ENCODE results near the gene CACNA2D1. TPM values are rescaled to one million over a fixed set of nuclear protein-coding genes. Genes with fewer than 3 reads are reported as not detected.

Gene CACNA2D1
- polyA plus RNA-seq, 1 experiment: 6.0 TPM

DNA sequence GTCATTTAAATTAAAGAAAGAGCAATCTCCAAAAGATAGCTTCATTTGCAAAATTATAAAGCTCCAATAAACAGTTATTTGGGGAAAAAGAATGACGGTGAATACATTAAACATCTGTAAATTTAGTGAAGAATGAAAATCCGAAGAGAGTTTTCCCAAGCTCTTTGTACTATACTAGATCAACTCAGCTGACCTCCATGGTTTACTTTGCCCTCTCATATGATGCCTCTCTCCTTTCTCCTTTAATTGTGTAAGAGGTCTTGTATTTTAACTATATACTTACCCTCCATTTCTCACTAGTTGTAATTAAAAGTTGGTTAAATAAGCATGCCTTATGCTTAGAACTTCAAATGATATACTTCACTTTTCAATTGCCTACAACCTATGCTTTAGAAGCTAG is 125.8 kb downstream of the CACNA2D1 start:
- H3K36me3 ChIP-seq (ENCODE audit: control insufficient read depth, insufficient read depth, low read length): no peaks in the 10 kb centered on the region
- no peak overlapping the region for H3K4me3 ChIP-seq (ENCODE audit: low read depth, low read length)
- TF ChIP-seq, protein P1, sequence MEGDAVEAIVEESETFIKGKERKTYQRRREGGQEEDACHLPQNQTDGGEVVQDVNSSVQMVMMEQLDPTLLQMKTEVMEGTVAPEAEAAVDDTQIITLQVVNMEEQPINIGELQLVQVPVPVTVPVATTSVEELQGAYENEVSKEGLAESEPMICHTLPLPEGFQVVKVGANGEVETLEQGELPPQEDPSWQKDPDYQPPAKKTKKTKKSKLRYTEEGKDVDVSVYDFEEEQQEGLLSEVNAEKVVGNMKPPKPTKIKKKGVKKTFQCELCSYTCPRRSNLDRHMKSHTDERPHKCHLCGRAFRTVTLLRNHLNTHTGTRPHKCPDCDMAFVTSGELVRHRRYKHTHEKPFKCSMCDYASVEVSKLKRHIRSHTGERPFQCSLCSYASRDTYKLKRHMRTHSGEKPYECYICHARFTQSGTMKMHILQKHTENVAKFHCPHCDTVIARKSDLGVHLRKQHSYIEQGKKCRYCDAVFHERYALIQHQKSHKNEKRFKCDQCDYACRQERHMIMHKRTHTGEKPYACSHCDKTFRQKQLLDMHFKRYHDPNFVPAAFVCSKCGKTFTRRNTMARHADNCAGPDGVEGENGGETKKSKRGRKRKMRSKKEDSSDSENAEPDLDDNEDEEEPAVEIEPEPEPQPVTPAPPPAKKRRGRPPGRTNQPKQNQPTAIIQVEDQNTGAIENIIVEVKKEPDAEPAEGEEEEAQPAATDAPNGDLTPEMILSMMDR (IDR thresholded peaks at IDR 0.05; ENCODE audit: insufficient read depth, low read depth, low read length): no peak
- DNase-seq (ENCODE audit: low read depth): no peak
- H3K27me3 ChIP-seq (ENCODE audit: control insufficient read depth, insufficient read depth, low read length): no peaks in the 10 kb centered on the region
- CTCF ChIA-PET: interaction anchor here (0.7 to 1.9 kb wide), 4 partner anchors 10 to 92 kb away, joined by 3 to 5 read pairs (median 3); no protein-coding TSS in a partner anchor
- POLR2A ChIA-PET: no interaction called here

GRCh38 chr7:82317257-82317721 is 126.3 kb downstream of the CACNA2D1 start:
- no peaks in the 10 kb centered on the region for H3K27me3 ChIP-seq (ENCODE audit: control insufficient read depth, insufficient read depth, low read length)
- CTCF ChIA-PET: interaction anchor here (1.0 to 1.9 kb wide), 4 partner anchors 10 to 58 kb away, joined by 3 to 5 read pairs (median 3); no protein-coding TSS in a partner anchor
- DNase-seq (ENCODE audit: low read depth): no peak
- POLR2A ChIA-PET: no interaction called here
- no peak overlapping the region for H3K4me3 ChIP-seq (ENCODE audit: low read depth, low read length)
- TF ChIP-seq, protein P1 (IDR thresholded peaks at IDR 0.05; ENCODE audit: insufficient read depth, low read depth, low read length): no peak
- H3K36me3 ChIP-seq (ENCODE audit: control insufficient read depth, insufficient read depth, low read length): no peaks in the 10 kb centered on the region

DNA sequence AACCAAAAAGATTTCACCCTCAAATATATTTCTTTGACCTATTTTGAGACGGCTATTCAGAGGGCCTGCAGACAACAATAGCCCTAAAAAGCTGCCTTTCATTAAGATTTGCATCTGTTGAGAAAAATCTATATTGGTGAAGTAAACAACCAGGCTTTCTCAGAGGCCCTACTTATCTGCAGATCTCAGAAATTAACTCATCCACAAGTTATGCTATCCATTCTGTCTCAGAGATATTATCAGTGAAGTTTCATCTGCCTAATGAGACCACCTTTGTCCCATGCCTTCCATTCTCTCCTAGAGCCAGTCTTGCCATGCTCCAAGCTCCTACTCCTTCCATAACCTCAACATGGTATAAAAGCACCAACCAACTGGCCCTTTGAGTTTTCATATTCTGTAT is 130.3 kb downstream of the CACNA2D1 start:
- no peaks in the 10 kb centered on the region for H3K27me3 ChIP-seq (ENCODE audit: control insufficient read depth, insufficient read depth, low read length)
- CTCF ChIA-PET: interaction anchor here (1.1 kb wide), 1 partner anchor 10 kb away, joined by 3 read pairs; no protein-coding TSS in a partner anchor
- TF ChIP-seq, protein P1 (IDR thresholded peaks at IDR 0.05; ENCODE audit: insufficient read depth, low read depth, low read length): no peak
- POLR2A ChIA-PET: no interaction called here
- DNase-seq (ENCODE audit: low read depth): no peak
- no peaks in the 10 kb centered on the region for H3K36me3 ChIP-seq (ENCODE audit: control insufficient read depth, insufficient read depth, low read length)
- no peak overlapping the region for H3K4me3 ChIP-seq (ENCODE audit: low read depth, low read length)

- TF ChIP-seq, protein P1 (IDR thresholded peaks at IDR 0.05; ENCODE audit: insufficient read depth, low read depth, low read length): no peak
- POLR2A ChIA-PET: no interaction called here
- CTCF ChIA-PET: interaction anchor here (0.6 to 1.1 kb wide), 2 partner anchors 11 to 32 kb away, joined by 3 read pairs; no protein-coding TSS in a partner anchor
- Histone ChIP-seq H3K36me3 (ENCODE audit: control insufficient read depth, insufficient read depth, low read length) (no peaks in the 10 kb centered on the region), H3K4me3 (ENCODE audit: low read depth, low read length) (no peak overlapping the region), H3K27me3 (ENCODE audit: control insufficient read depth, insufficient read depth, low read length) (no peaks in the 10 kb centered on the region)
- no peak for DNase-seq (ENCODE audit: low read depth)
Measured at GRCh38 chr7:82312646-82313045, 130.9 kb downstream of the CACNA2D1 start.

DNA sequence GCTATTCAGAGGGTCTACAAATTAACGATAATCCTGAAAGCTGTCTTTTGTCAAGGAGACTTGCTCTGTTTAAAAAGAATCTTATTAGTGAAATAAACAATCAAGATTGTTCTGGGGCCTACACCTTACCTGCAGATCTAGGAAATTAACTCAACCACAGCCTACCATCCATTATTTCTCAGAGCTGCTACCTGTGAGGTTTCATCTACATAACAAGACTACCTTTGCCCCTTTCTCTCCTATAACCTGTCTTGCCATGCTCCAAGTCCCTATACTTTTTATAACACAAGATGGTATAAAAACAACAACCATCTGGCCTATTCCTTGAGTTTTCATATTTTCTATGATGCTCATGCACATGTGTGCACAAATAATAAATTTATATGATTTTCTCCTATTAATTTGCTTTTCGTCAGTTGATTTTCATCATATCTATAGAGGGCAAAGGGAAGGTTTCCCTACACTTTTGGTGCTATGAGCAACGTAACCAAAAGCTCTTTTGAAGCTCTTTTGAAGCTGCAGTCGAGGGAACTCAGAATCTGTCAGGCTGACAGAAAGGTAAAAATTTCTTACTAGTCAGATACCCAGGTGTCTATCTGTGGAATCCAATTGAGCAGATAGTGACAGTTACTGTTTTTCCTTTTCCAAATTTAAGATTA is 138.1 kb downstream of the CACNA2D1 start:
- Histone ChIP-seq H3K27me3 (ENCODE audit: control insufficient read depth, insufficient read depth, low read length) (no peaks in the 10 kb centered on the region), H3K4me3 (ENCODE audit: low read depth, low read length) (no peak overlapping the region), H3K36me3 (ENCODE audit: control insufficient read depth, insufficient read depth, low read length) (no peaks in the 10 kb centered on the region)
- ChIA-PET CTCF (no interaction called here), POLR2A (no interaction called here)
- TF ChIP-seq, protein P1 (IDR thresholded peaks at IDR 0.05; ENCODE audit: insufficient read depth, low read depth, low read length): no peak
- no peak for DNase-seq (ENCODE audit: low read depth)
